GM21528 (cell line): ENCODE data around the gene PPM1K.

ENCODE experiments used
- ATAC-seq: cut with Tn5 transposase; IDR thresholded peaks from one replicate; pipeline ENCODE4 v1.9.1; 2021; ENCODE audit warnings: mild to moderate bottlenecking, moderate library complexity; ENCODE audit not compliant: unreplicated experiment, low FRiP score

Gene PPM1K

DNA sequence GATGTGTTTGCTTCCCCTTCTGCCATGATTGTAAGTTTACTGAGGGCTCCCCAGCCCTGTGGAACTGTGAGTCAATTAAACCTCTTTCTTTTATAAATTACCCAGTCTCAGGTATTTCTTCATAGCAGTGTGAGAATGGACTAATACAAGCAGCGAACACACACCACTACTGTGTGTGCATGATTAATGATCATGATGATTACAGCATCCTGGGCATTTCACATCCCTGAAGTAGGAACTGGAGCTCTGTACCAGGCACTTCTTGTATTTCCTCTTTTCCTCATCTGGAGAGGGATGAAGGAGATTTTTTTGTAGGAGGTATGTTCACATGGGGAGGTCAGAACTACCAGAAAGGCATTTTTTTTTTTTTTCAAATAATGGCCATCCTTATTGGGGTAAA, 60.8 kb downstream of the PPM1K start:
- ATAC-seq: no peak

DNA sequence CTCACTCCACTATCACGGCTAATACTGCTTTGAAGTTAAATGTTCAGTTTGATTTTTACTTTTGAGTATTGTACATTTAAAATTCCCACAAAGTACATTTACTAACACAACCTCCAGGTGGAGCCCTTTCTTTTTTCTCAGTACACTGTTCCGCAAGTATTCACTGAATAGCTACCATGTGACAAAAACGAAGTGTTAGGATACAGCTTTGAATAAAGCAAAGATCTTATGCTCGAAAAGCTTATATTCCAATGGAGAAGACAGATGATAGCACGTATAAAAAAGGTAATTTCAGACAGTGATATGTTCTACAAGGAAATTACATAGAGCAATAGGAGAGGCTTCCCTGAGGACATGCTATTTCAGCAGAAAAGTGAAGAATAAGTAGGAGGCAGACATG, 65.3 kb downstream of the PPM1K start:
- ATAC-seq: no peak

DNA sequence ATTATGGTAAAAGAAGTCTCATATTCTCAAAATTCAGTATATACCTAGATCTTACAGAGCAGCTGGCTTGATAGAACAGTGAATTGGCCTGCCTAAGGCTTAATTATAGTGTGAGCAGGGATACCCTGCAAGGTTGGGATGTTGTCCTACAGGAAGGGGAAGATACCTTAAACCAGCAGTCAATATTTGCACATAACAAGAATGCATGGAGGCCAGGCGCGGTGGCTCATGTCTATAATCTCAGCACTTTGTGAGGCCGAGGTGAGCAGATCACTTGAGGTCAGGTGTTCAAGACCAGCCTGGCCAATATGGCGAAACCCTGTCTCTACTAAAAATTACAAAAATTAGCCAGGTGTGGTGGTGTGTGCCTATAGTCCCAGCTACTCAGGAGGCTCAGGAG, 67.2 kb downstream of the PPM1K start:
- no peak for ATAC-seq

DNA sequence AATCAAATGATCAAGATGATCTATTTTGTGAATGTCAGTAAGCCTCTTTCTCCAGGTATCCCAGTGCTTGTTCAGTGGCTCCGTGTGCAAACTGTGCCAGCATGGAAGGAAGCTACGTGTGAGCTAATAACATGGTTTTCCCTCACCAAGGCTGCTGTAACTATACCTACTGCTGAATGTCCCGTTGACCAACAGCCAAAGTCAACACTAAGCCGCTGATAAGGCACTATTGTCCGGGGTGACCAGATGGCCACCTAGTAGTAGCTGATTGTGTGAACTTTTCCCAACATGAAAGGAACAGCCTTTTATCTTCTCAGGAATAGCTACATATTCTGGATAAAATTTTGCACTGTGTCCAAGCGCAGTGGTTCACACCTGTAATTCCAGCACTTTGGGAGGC, 68.0 kb downstream of the PPM1K start:
- ATAC-seq: no peak

DNA sequence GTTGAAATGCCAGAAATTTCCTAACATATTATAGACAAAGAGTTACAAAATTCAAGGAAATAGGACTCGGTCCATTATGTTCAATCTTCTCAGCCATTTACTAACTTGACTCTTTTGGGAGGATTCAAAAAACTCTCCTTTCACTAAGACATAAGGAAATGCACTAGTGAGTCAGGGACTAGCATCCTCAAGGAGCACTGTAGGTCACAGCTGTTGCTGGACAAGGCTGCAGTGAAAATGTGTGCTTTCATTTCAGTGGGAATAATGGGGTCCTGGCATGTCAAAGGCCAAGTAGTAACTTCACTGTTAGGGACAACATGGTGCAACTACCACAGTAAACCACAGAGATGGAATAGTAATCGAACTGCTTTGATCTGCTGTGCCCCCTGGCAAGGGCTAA, 69.0 kb downstream of the PPM1K start:
- no peak for ATAC-seq

DNA sequence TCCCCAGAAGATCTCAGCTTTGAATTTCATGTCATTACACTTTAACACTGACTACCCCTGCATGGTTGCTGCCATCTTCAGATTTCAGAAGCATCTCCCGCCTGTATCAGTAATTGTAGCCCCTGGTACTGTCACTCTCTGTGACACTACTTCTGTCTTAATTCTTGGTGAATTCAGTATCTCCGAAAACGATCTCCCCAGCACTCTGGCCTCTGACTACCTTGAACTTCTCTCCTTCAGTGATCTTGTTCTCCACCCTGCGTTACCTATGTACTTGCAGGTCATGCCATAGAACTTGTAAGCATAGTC, 72.2 kb downstream of the PPM1K start:
- peak; percentile 23 for ATAC-seq

DNA sequence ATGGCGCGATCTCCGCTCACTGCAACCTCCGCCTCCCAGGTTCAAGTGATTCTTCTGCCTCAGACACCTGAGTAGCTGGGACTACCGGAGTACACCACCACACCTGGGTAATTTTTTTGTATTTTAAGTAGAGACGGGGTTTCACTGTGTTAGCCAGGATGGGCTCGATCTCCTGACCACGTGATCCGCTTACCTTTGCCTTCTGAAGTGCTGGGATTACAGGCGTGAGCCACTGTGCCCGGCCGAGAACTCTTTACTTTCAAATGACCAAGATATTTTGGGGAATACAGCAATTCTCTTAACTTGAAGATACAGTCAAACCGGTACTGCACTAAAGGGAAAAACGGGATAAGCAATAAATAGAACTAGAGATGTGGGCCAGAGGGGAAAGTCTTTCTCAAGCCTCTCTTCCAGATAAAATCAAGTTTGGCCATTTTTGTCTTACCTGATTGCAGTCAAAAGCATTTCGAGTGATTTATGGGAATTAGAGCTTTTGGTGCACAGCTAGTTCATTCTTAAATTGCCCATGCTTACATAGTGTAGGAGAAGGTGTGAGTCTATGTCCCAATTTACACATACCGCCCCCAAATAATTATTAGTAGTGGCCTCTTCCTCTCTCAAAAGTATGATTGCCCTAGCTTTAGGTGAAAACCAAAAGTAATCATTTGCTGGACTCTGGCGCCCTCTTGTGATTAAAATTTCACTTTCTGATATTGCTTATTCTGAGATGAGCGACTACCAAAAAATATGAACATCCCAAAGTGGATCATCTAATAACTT, 72.7 kb downstream of the PPM1K start:
- peak; percentile 66 for ATAC-seq

DNA sequence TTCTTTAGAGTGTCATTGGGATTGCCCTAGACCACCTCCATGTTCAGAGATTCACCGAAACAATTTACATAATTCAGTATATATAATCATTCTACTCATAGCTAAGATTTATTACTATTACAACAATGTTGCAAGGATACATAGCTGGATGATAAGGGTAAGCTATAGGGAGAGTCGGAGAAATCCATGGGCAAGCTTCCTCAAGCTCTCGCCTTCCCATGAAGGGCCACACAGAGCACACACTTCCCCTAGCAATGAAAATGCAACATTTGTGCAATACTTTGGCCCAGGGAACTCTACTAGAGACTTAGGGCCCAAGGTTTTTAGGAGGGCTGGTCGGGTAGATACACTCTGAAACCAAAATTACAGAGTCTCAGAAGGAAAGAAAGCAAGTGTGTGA, 76.2 kb downstream of the PPM1K start:
- ATAC-seq: no peak
